B cell (primary cell): ENCODE data around the gene GPATCH8. TPM values are rescaled to one million over a fixed set of nuclear protein-coding genes. Genes with fewer than 3 reads are reported as not detected.

Experiments used
- ATAC-seq: fragments of 200-7000 bp; cut with Tn5 transposase; one replicate; pipeline ENCODE4 v1.10.0; 2021; ENCODE audit warnings: low read depth, mild to moderate bottlenecking, moderate number of reproducible peaks, moderate library complexity
- CTCF ChIA-PET: fragments of 350-600 bp; sonication (Branson Sonifier 250); formaldehyde crosslinking; loops from one replicate; lab custom pipeline; 2021; ENCODE audit warnings: antibody characterized with exemption, inconsistent platforms; lab: Charles Lee
- POLR2A ChIA-PET: fragments of 350-600 bp; sonication (Branson Sonifier 250); formaldehyde crosslinking; loops from one replicate; lab custom pipeline; 2021; ENCODE audit warnings: antibody characterized with exemption; lab: Charles Lee
- DNase-seq: peaks from one replicate; pipeline ENCODE4 v3.0.0; 2013
- H2AFZ ChIP-seq: 2 replicates; pipeline ENCODE4 v1.6.1; 2012; ENCODE audit warnings: mild to moderate bottlenecking, low read depth, low read length; ENCODE audit not compliant: insufficient read depth, poor library complexity, severe bottlenecking
- H3K27ac ChIP-seq, 2 donors: 1 replicate in 1 of 2; 2 replicates in 1 of 2; pipeline ENCODE4 v1.5.1; 2012 to 2013; ENCODE audit warnings: low read length in 2 of 2, mild to moderate bottlenecking in 2 of 2, moderate library complexity in 1 of 2
- H3K27me3 ChIP-seq, 4 experiments: fragments of 200-600 bp in 1 of 4; sonication (generic) in 1 of 4; replicated peaks in 1 of 4; 1 replicate in 2 of 4; 2 replicates in 2 of 4; pipeline versions ENCODE4 v1.6.1 to v1.7.0; 2013 to 2016; ENCODE audit warnings: low read length in 3 of 4, mild to moderate bottlenecking in 2 of 4, mixed read lengths in 1 of 4, moderate library complexity in 1 of 4; ENCODE audit not compliant: insufficient read depth in 4 of 4, control insufficient read depth in 3 of 4; ENCODE audit errors: control extremely low read depth in 1 of 4
- H3K36me3 ChIP-seq, 2 experiments: replicated peaks in 1 of 2; 1 replicate in 1 of 2; 2 replicates in 1 of 2; pipeline versions ENCODE4 v1.6.1 to v1.7.1; 2013; ENCODE audit warnings: low read length in 1 of 2; ENCODE audit not compliant: insufficient read depth in 2 of 2, control insufficient read depth in 1 of 2; ENCODE audit errors: control extremely low read depth in 1 of 2, extremely low read depth in 1 of 2
- H3K4me1 ChIP-seq, 2 donors: fragments of 200-600 bp in 1 of 2; sonication (generic) in 1 of 2; 1 replicate in 1 of 2; 2 replicates in 1 of 2; pipeline versions ENCODE4 v1.5.1 to v1.6.1; 2013 to 2017; ENCODE audit warnings: low read length in 2 of 2; ENCODE audit not compliant: control insufficient read depth in 2 of 2, insufficient read depth in 2 of 2
- H3K4me2 ChIP-seq: replicated peaks from 2 replicates; pipeline ENCODE3; 2012; ENCODE audit warnings: mild to moderate bottlenecking, low read depth, low read length; ENCODE audit not compliant: poor library complexity, severe bottlenecking
- H3K4me3 ChIP-seq, 5 experiments: fragments of 200-600 bp in 1 of 5; sonication (generic) in 1 of 5; 1 replicate in 3 of 5; 2 replicates in 2 of 5; pipeline versions ENCODE4 v1.5.1 to v1.7.0; 2011 to 2016; ENCODE audit warnings: low read length in 4 of 5, mild to moderate bottlenecking in 4 of 5, low read depth in 2 of 5, control low read depth in 1 of 5, moderate library complexity in 1 of 5; ENCODE audit not compliant: insufficient read depth in 1 of 5; ENCODE audit errors: control extremely low read depth in 1 of 5, extremely low read depth in 1 of 5
- H3K79me2 ChIP-seq: fragments of 200-600 bp; sonication (generic); one replicate; pipeline ENCODE4 v1.6.0; 2016; ENCODE audit warnings: low read length; ENCODE audit not compliant: control insufficient read depth, insufficient read depth
- H3K9ac ChIP-seq: fragments of 200-600 bp; sonication (generic); 2 replicates; pipeline ENCODE4 v1.6.1; 2017; ENCODE audit warnings: mild to moderate bottlenecking, low read length, moderate library complexity
- H3K9me3 ChIP-seq, 3 donors: one replicate each; pipeline versions ENCODE4 v1.6.1 to v1.7.1; 2013; ENCODE audit warnings: low read length in 2 of 3; ENCODE audit not compliant: control insufficient read depth in 2 of 3, insufficient read depth in 1 of 3; ENCODE audit errors: control extremely low read depth in 1 of 3
- H4K20me1 ChIP-seq: 2 replicates; pipeline ENCODE4 v1.6.0; 2012; ENCODE audit warnings: mild to moderate bottlenecking, low read length; ENCODE audit not compliant: insufficient read depth, control insufficient read depth, poor library complexity, severe bottlenecking
- H3K27ac Mint-ChIP-seq: one replicate; pipeline ENCODE4 v1.8.0; 2021; ENCODE audit warnings: mixed read lengths
- H3K27me3 Mint-ChIP-seq: one replicate; pipeline ENCODE4 v1.8.0; 2021; ENCODE audit warnings: mixed read lengths
- H3K4me1 Mint-ChIP-seq: one replicate; pipeline ENCODE4 v1.8.0; 2021; ENCODE audit warnings: mixed read lengths
- H3K4me3 Mint-ChIP-seq: one replicate; pipeline ENCODE4 v1.8.0; 2021; ENCODE audit warnings: mixed read lengths
- H3K9me3 Mint-ChIP-seq: one replicate; pipeline ENCODE4 v1.8.0; 2022; ENCODE audit warnings: mixed read lengths; ENCODE audit not compliant: insufficient read depth
- EZH2 ChIP-seq: IDR thresholded peaks from 2 replicates; pipeline ENCODE4 v1.6.1; 2012; ENCODE audit warnings: borderline replicate concordance, low read depth, mild to moderate bottlenecking, moderate library complexity, low read length; ENCODE audit not compliant: insufficient read depth, poor library complexity, severe bottlenecking
- WGBS: methylation state at CpG from one replicate; pipeline ENCODE4 v1.1.5; 2013; ENCODE audit warnings: missing lambda C conversion rate; ENCODE audit not compliant: insufficient coverage; 5-methylcytosine and 5-hydroxymethylcytosine counted together
- intact Hi-C: fragments of 100-400 bp; cut with micrococcal nuclease; formaldehyde crosslinking; loops from one replicate; pipeline ENCODE4 v1.10.0; 2022
- polyA plus RNA-seq: library from polyadenylated mRNA; depleted of rRNA; stranded (reverse); fragments of >200 nt; gene quantifications from 2 replicates; pipeline ENCODE4 v1.2.3, GENCODE V29; 2012
- total RNA-seq, 2 donors: library from RNA; stranded (reverse); fragments of 120-200 nt in 1 of 2; gene quantifications; 1 replicate in 1 of 2; 2 replicates in 1 of 2; pipeline versions ENCODE4 v1.2.3 to v1.2.4, GENCODE V29; 2013 to 2022
- TF ChIP-seq, protein P1 (sequence below): fragments of 200-600 bp; IDR thresholded peaks from one replicate; pipeline ENCODE4 v1.8.0; 2022; ENCODE audit warnings: antibody characterized with exemption, mild to moderate bottlenecking

GPATCH8 gene
- total and polyA plus RNA-seq, 2 donors (not counting 1 experiment from before 2014, with no cell fraction given), result 28.3 to 83.4 TPM

DNA sequence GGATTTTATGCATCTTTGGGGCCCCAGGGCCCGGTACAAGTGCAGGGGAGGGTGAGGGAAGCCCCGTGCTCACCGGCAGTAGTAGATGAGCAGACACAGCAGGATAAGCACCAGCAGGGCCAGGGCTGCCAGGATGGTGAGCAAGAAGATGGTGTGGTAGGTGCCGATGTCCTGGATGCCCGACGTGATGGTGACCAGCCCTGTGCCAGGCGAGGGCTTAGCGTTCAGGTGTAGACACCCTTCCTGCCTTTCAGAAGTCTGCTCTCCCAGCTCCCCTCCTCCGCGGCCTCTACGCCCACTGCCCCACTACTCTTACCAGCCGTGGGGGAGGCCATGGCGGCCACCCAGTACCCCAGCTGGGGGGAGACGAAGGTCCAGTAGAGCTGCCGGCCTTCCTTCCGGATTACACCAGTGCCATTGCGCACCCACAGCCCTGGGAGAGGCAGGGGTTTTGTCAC, 147.5 kb downstream of the GPATCH8 start:
- Histone ChIP-seq H3K27me3 (no peaks in the 10 kb centered on the region), H3K4me2 (no peak overlapping the region), H3K4me1 (peaks cover 4 to 9% of the 10 kb centered on the region in 2 donors), H3K79me2 (no peaks in the 10 kb centered on the region), H3K27ac (no peak overlapping the region), H3K9ac (no peak overlapping the region), H3K9me3 (no peaks in the 10 kb centered on the region), H3K36me3 (peaks cover 0 to 25% of the 10 kb centered on the region in 2 experiments), H2AFZ (no peak overlapping the region), H3K4me3 (no peak overlapping the region), H4K20me1 (peaks cover 20% of the 10 kb centered on the region)
- Mint-ChIP-seq H3K4me1 (peaks cover 15% of the 10 kb centered on the region), H3K4me3 (no peak overlapping the region), H3K9me3 (no peaks in the 10 kb centered on the region), H3K27ac (no peak overlapping the region), H3K27me3 (peaks cover 4% of the 10 kb centered on the region)
- ATAC-seq (no peak), DNase-seq (no peak)
- POLR2A ChIA-PET, result no interaction called here
- TF ChIP-seq, protein P1, sequence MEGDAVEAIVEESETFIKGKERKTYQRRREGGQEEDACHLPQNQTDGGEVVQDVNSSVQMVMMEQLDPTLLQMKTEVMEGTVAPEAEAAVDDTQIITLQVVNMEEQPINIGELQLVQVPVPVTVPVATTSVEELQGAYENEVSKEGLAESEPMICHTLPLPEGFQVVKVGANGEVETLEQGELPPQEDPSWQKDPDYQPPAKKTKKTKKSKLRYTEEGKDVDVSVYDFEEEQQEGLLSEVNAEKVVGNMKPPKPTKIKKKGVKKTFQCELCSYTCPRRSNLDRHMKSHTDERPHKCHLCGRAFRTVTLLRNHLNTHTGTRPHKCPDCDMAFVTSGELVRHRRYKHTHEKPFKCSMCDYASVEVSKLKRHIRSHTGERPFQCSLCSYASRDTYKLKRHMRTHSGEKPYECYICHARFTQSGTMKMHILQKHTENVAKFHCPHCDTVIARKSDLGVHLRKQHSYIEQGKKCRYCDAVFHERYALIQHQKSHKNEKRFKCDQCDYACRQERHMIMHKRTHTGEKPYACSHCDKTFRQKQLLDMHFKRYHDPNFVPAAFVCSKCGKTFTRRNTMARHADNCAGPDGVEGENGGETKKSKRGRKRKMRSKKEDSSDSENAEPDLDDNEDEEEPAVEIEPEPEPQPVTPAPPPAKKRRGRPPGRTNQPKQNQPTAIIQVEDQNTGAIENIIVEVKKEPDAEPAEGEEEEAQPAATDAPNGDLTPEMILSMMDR, result no peak
- no peak for TF ChIP-seq EZH2
- CTCF ChIA-PET, result interaction anchor here (1.4 to 10.1 kb wide), 9 partner anchors 7 to 412 kb away, joined by 3 to 117 read pairs (median 16); partner anchors contain the start of genes FAM171A2, GRN and SLC25A39
- intact Hi-C loops, result no loop called here
- WGBS, result 79% methylated on average over 14 of the region's 17 CpGs
